SU-DHL-6 (cell line): ENCODE results near the gene BCL2.

Experiments used
- H2AFZ ChIP-seq: fragments of 200-600 bp; sonication (generic); 2 replicates; pipeline ENCODE4 v1.6.1; 2014; ENCODE audit warnings: low read depth, mild to moderate bottlenecking, moderate library complexity, mixed read lengths, antibody characterized with exemption, low read length; ENCODE audit not compliant: severe bottlenecking
- H3F3A ChIP-seq: fragments of 200-600 bp; shearing (Covaris generic); 2 replicates; pipeline ENCODE4 v1.6.0; 2016; ENCODE audit warnings: antibody characterized with exemption, mild to moderate bottlenecking; ENCODE audit not compliant: insufficient read depth
- H3K27ac ChIP-seq: fragments of 200-600 bp; sonication (generic); 2 replicates; pipeline ENCODE4 v1.5.1; 2016; ENCODE audit warnings: low read depth, mild to moderate bottlenecking, low read length, moderate library complexity, mixed read lengths
- H3K27me3 ChIP-seq: fragments of 200-600 bp; sonication (generic), shearing (Covaris generic); 2 replicates; pipeline ENCODE4 v1.6.0; 2014; ENCODE audit warnings: mild to moderate bottlenecking, low read length
- H3K36me3 ChIP-seq: fragments of 200-600 bp; sonication (generic); 2 replicates; pipeline ENCODE4 v1.6.1; 2014; ENCODE audit warnings: mild to moderate bottlenecking, low read length, mixed read lengths
- H3K4me2 ChIP-seq: fragments of 300-600, 200-600 bp; shearing (Covaris generic), sonication (generic); 2 replicates; pipeline ENCODE4 v1.6.0; 2014; ENCODE audit warnings: low read length, low read depth, mild to moderate bottlenecking; ENCODE audit not compliant: poor library complexity, severe bottlenecking
- H3K4me3 ChIP-seq: fragments of 200-600 bp; sonication (generic); 2 replicates; pipeline ENCODE4 v1.5.1; 2014; ENCODE audit warnings: antibody characterized with exemption, low read length, mild to moderate bottlenecking, mixed read lengths; ENCODE audit not compliant: insufficient read depth, poor library complexity, severe bottlenecking
- H3K79me2 ChIP-seq: fragments of 200-600 bp; sonication (generic); 2 replicates; pipeline ENCODE4 v1.6.1; 2014; ENCODE audit warnings: mild to moderate bottlenecking, low read length, moderate library complexity; ENCODE audit not compliant: insufficient read depth
- H3K9ac ChIP-seq: fragments of 200-600 bp; sonication (generic); 2 replicates; pipeline ENCODE4 v1.7.0; 2014; ENCODE audit warnings: mild to moderate bottlenecking, low read length
- H3K9me2 ChIP-seq: fragments of 200-600 bp; sonication (generic); replicated peaks from 2 replicates; pipeline ENCODE4 v1.6.1; 2014; ENCODE audit warnings: low read length; ENCODE audit not compliant: insufficient read depth
- H3K9me3 ChIP-seq: fragments of 200-600 bp; sonication (generic); 2 replicates; pipeline ENCODE4 v1.6.1; 2014; ENCODE audit warnings: low read length, mixed read lengths; ENCODE audit not compliant: insufficient read depth
- H4K20me1 ChIP-seq: fragments of 200-600 bp; sonication (generic); 2 replicates; pipeline ENCODE4 v1.6.1; 2014; ENCODE audit warnings: low read depth, mild to moderate bottlenecking, antibody characterized with exemption, low read length, moderate library complexity, mixed read lengths
- CTCF ChIP-seq: fragments of 200-600 bp; sonication (generic); IDR thresholded peaks from one replicate; pipeline ENCODE4 v1.5.1; 2017; ENCODE audit warnings: antibody characterized with exemption, mild to moderate bottlenecking, low read length, moderate library complexity; ENCODE audit not compliant: insufficient read depth, poor library complexity, severe bottlenecking
- EZH2phosphoT487 ChIP-seq: fragments of 200-600 bp; sonication (generic), shearing (Covaris generic); conservative IDR thresholded peaks from 2 replicates; pipeline ENCODE4 v1.6.1; 2018; ENCODE audit warnings: mild to moderate bottlenecking, antibody characterized with exemption, low read length, moderate library complexity, mixed read lengths

BCL2 gene

GRCh38 chr18:63119647-63120046 is 199.9 kb downstream of the BCL2 start:
- H3F3A ChIP-seq = no peaks in the 10 kb centered on the region

GRCh38 chr18:63113899-63114565 is 205.5 kb downstream of the BCL2 start:
- Histone ChIP-seq H3K9ac (no peak overlapping the region), H3K27ac (no peak overlapping the region), H3K4me2 (no peak overlapping the region), H4K20me1 (no peaks in the 10 kb centered on the region), H3K9me3 (no peaks in the 10 kb centered on the region), H2AFZ (no peak overlapping the region), H3K9me2 (no peaks in the 10 kb centered on the region), H3F3A (no peaks in the 10 kb centered on the region), H3K4me3 (no peak overlapping the region), H3K36me3 (no peaks in the 10 kb centered on the region), H3K27me3 (no peaks in the 10 kb centered on the region), H3K79me2 (no peaks in the 10 kb centered on the region)
- no peak for TF ChIP-seq EZH2phosphoT487
- no peak for TF ChIP-seq CTCF

More at GRCh38 chr18:63119647-63120046, 199.9 kb downstream of the BCL2 start:
- Histone ChIP-seq H3K9me3 (no peaks in the 10 kb centered on the region), H3K4me2 (no peak overlapping the region), H3K27me3 (no peaks in the 10 kb centered on the region), H3K9ac (no peak overlapping the region), H3K79me2 (no peaks in the 10 kb centered on the region), H3K4me3 (no peak overlapping the region), H3K36me3 (no peaks in the 10 kb centered on the region), H3K9me2 (no peaks in the 10 kb centered on the region), H2AFZ (no peak overlapping the region), H4K20me1 (no peaks in the 10 kb centered on the region), H3K27ac (no peak overlapping the region)
- TF ChIP-seq CTCF (peak; percentile 13), EZH2phosphoT487 (no peak)

GRCh38 chr18:63112706-63113105 is 206.9 kb downstream of the BCL2 start:
- no peaks in the 10 kb centered on the region for H3F3A ChIP-seq
- no peaks in the 10 kb centered on the region for H4K20me1 ChIP-seq
- no peaks in the 10 kb centered on the region for H3K27me3 ChIP-seq
- no peak overlapping the region for H3K27ac ChIP-seq
- H3K9me2 ChIP-seq = no peaks in the 10 kb centered on the region
- no peak overlapping the region for H3K4me3 ChIP-seq
- no peak for TF ChIP-seq CTCF
- TF ChIP-seq EZH2phosphoT487 = no peak
- no peaks in the 10 kb centered on the region for H3K36me3 ChIP-seq
- H2AFZ ChIP-seq = no peak overlapping the region
- H3K9me3 ChIP-seq = no peaks in the 10 kb centered on the region
- H3K9ac ChIP-seq = no peak overlapping the region
- H3K79me2 ChIP-seq = no peaks in the 10 kb centered on the region
- no peak overlapping the region for H3K4me2 ChIP-seq
